ENCODE results near the gene RYR1. TPM values are rescaled to one million over a fixed set of nuclear protein-coding genes. Genes with fewer than 3 reads are reported as not detected.
"Not testable (repeated sequence)": the region's sequence is repeated elsewhere in the genome, so short reads cannot be mapped to it uniquely, and the experiment has no call there.

Gene RYR1
- total RNA-seq, 2 donors from 2014 or later: 0.84 to 3.3 TPM

DNA sequence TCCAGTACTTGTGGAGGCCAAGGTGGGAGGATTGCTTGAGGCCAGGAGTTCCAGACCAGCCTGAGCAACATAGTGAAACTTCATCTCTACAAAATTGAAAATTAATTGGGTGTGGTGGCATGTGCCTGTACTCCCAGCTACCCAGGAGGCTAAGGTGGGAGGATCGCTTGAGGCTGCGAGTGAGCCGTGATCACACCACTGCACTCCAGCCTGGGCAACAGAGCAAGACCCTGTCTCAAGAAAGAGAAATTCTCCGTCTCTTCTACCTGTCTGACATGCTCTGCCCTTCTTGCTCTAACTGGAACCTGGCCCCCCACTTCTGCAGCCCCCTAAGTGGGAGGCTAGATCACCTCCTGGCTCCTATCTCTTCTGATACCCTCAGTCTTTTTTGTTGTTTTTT, 192.9 kb downstream of the RYR1 start:
- Mint-ChIP-seq H3K4me3 (no peak overlapping the region), H3K27ac (no peak overlapping the region), H3K36me3 (ENCODE audit: low read depth) (peaks cover 75% of the 10 kb centered on the region), H3K4me1 (peaks cover 15% of the 10 kb centered on the region), H3K9me3 (no peaks in the 10 kb centered on the region), H3K27me3 (ENCODE audit: insufficient read depth) (no peaks in the 10 kb centered on the region)
- no peak for DNase-seq
- no peak overlapping the region for H3K4me3 ChIP-seq (ENCODE audit: low read length)
- WGBS, 2 experiments (ENCODE audit: insufficient coverage in 1 of 2, insufficient read length in 1 of 2): 90 to 99% methylated on average over 2 to 4 of the region's 4 CpGs
- H3K9me3 ChIP-seq (ENCODE audit: control insufficient read depth, low read length): no peaks in the 10 kb centered on the region
- H3K36me3 ChIP-seq (ENCODE audit: control insufficient read depth, insufficient read depth, low read length): peaks cover 66% of the 10 kb centered on the region
- H3K9ac ChIP-seq (ENCODE audit: extremely low read depth, low read length, poor library complexity, severe bottlenecking): no peak overlapping the region
- TF ChIP-seq, protein P1, sequence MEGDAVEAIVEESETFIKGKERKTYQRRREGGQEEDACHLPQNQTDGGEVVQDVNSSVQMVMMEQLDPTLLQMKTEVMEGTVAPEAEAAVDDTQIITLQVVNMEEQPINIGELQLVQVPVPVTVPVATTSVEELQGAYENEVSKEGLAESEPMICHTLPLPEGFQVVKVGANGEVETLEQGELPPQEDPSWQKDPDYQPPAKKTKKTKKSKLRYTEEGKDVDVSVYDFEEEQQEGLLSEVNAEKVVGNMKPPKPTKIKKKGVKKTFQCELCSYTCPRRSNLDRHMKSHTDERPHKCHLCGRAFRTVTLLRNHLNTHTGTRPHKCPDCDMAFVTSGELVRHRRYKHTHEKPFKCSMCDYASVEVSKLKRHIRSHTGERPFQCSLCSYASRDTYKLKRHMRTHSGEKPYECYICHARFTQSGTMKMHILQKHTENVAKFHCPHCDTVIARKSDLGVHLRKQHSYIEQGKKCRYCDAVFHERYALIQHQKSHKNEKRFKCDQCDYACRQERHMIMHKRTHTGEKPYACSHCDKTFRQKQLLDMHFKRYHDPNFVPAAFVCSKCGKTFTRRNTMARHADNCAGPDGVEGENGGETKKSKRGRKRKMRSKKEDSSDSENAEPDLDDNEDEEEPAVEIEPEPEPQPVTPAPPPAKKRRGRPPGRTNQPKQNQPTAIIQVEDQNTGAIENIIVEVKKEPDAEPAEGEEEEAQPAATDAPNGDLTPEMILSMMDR (conservative IDR thresholded peaks at IDR 0.05): no peak
- H3K4me1 ChIP-seq (ENCODE audit: control insufficient read depth, insufficient read depth, low read length): no peaks in the 10 kb centered on the region
- no peaks in the 10 kb centered on the region for H3K27me3 ChIP-seq (ENCODE audit: control insufficient read depth, insufficient read depth, low read length, poor library complexity, severe bottlenecking)
- no peak overlapping the region for H3K27ac ChIP-seq (ENCODE audit: low read depth, low read length)

DNA sequence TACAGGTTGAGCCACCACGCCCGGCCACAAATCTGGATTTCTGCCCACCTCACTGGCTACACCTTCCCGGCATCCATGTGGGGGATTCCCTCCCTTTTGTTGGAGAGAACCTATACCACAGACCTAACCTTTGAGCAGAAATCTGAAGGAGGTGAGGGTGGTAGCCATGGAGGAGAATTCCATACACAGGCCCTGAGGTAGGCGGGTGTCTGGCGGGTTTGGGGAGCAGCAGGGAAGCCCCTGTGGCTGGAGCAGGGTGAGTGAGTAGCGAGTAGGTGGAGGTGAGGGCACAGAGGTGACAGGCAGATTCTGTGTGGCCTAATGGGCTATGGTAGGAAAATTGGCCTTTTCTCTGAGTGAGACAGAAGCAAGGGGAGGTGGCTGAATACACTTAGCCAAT, 196.1 kb downstream of the RYR1 start:
- peaks cover 68% of the 10 kb centered on the region for H3K36me3 Mint-ChIP-seq (ENCODE audit: low read depth)
- no peak overlapping the region for H3K9ac ChIP-seq (ENCODE audit: extremely low read depth, low read length, poor library complexity, severe bottlenecking)
- WGBS, 2 experiments (ENCODE audit: insufficient coverage in 1 of 2, insufficient read length in 1 of 2): 90 to 94% methylated on average over 4 to 6 of the region's 6 CpGs
- no peak overlapping the region for H3K4me3 ChIP-seq (ENCODE audit: low read length)
- no peaks in the 10 kb centered on the region for H3K4me1 ChIP-seq (ENCODE audit: control insufficient read depth, insufficient read depth, low read length)
- no peaks in the 10 kb centered on the region for H3K9me3 Mint-ChIP-seq
- no peak for DNase-seq
- H3K36me3 ChIP-seq (ENCODE audit: control insufficient read depth, insufficient read depth, low read length): peaks cover 74% of the 10 kb centered on the region
- H3K27ac ChIP-seq (ENCODE audit: low read depth, low read length): no peak overlapping the region
- no peak overlapping the region for H3K4me3 Mint-ChIP-seq
- no peaks in the 10 kb centered on the region for H3K27me3 Mint-ChIP-seq (ENCODE audit: insufficient read depth)
- H3K27ac Mint-ChIP-seq: no peak overlapping the region
- H3K9me3 ChIP-seq (ENCODE audit: control insufficient read depth, low read length): no peaks in the 10 kb centered on the region
- peaks cover 12% of the 10 kb centered on the region for H3K4me1 Mint-ChIP-seq
- TF ChIP-seq, protein P1 (conservative IDR thresholded peaks at IDR 0.05): no peak
- H3K27me3 ChIP-seq (ENCODE audit: control insufficient read depth, insufficient read depth, low read length, poor library complexity, severe bottlenecking): no peaks in the 10 kb centered on the region

DNA sequence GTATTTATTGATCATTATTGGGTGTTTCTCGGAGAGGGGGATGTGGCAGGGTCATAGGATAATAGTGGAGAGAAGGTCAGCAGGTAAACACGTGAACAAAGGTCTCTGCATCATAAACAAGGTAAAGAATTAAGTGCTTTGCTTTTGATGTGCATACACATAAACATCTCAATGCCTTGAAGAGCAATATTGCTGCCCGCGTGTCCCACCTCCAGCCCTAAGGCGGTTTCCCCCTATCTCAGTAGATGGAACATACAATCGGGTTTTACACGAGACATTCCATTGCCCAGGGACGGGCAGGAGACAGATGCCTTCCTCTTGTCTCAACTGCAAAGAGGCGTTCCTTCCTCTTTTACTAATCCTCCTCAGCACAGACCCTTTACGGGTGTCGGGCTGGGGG, 197.8 kb downstream of the RYR1 start:
- not testable (repeated sequence) for H3K9me3 ChIP-seq (ENCODE audit: control insufficient read depth, low read length); H3K9ac ChIP-seq (ENCODE audit: extremely low read depth, low read length, poor library complexity, severe bottlenecking); H3K27ac ChIP-seq (ENCODE audit: low read depth, low read length); H3K4me3 Mint-ChIP-seq; H3K9me3 Mint-ChIP-seq; H3K4me3 ChIP-seq (ENCODE audit: low read length); H3K27me3 Mint-ChIP-seq (ENCODE audit: insufficient read depth); DNase-seq; H3K4me1 ChIP-seq (ENCODE audit: control insufficient read depth, insufficient read depth, low read length); H3K27me3 ChIP-seq (ENCODE audit: control insufficient read depth, insufficient read depth, low read length, poor library complexity, severe bottlenecking)
- Mint-ChIP-seq H3K27ac (peak overlapping the region; percentile 89), H3K36me3 (ENCODE audit: low read depth) (peaks cover 70% of the 10 kb centered on the region), H3K4me1 (peaks cover 18% of the 10 kb centered on the region)
- WGBS, 2 experiments (ENCODE audit: insufficient coverage in 1 of 2, insufficient read length in 1 of 2): 69 to 94% methylated on average over 3 to 9 of the region's 11 CpGs
- H3K36me3 ChIP-seq (ENCODE audit: control insufficient read depth, insufficient read depth, low read length): peaks cover 74% of the 10 kb centered on the region

DNA sequence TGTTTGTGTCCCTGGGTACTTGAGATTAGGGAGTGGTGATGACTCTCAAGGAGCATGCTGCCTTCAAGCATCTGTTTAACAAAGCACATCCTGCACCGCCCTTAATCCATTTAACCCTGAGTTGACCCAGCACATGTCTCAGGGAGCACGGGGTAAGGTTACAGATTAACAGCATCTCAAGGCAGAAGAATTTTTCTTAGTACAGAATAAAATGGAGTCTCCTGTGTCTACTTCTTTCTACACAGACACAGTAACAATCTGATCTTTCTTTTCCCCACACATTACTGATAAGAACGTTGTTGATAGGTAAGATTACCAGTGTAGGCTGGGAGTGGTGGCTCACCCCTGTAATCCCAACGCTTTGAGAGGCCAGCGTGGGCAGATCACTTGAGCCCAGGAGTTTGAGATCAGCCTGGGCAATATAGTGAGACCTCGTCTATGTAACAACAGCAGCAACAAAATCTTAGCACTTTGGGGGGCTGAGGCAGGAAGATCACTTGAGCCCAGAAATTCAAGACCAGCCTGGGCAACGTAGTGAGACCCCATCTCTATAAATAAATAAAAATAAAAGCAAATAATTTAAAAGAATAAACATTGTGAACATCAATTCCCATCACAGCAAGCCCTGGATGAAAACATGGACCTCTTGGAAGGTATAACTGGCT, 198.5 kb downstream of the RYR1 start:
- peak overlapping the region; percentile 89 for H3K27ac Mint-ChIP-seq

More for the DNA sequence above, 198.5 kb downstream of the RYR1 start:
- WGBS, 2 experiments (ENCODE audit: insufficient coverage in 1 of 2, insufficient read length in 1 of 2): 72 to 88% methylated on average over 3 to 6 of the region's 7 CpGs
- Mint-ChIP-seq H3K36me3 (ENCODE audit: low read depth) (peaks cover 69% of the 10 kb centered on the region), H3K4me1 (peaks cover 21% of the 10 kb centered on the region)
- peak; percentile 72 for DNase-seq
- not testable (repeated sequence) for H3K9me3 Mint-ChIP-seq; H3K9ac ChIP-seq (ENCODE audit: extremely low read depth, low read length, poor library complexity, severe bottlenecking); H3K9me3 ChIP-seq (ENCODE audit: control insufficient read depth, low read length); H3K27me3 ChIP-seq (ENCODE audit: control insufficient read depth, insufficient read depth, low read length, poor library complexity, severe bottlenecking); H3K4me1 ChIP-seq (ENCODE audit: control insufficient read depth, insufficient read depth, low read length); H3K27ac ChIP-seq (ENCODE audit: low read depth, low read length); H3K4me3 Mint-ChIP-seq; H3K4me3 ChIP-seq (ENCODE audit: low read length); H3K27me3 Mint-ChIP-seq (ENCODE audit: insufficient read depth)
- peaks cover 73% of the 10 kb centered on the region for H3K36me3 ChIP-seq (ENCODE audit: control insufficient read depth, insufficient read depth, low read length)
